ENCODE measurements around the gene ZPBP.

Gene ZPBP

GRCh38 chr7:49894543-49894942 lies 198.5 kb downstream of the ZPBP start (continued):
- TF ChIP-seq ZNF416 (tag by site-specific recombination; IDR thresholded peaks at IDR 0.05) (no peak), ZSCAN18 (tag by site-specific recombination; IDR thresholded peaks at IDR 0.05) (no peak), ZNF558 (tag by site-specific recombination; IDR thresholded peaks at IDR 0.05) (no peak), ZNF433 (tag by site-specific recombination; IDR thresholded peaks at IDR 0.05; ENCODE audit: low read depth) (no peak)

- Histone ChIP-seq H3K4me1 (ENCODE audit: control insufficient read depth, insufficient read depth, low read length) (no peaks in the 10 kb centered on the region), H3K9me3 (ENCODE audit: control insufficient read depth, insufficient read depth, low read depth, low read length) (no peaks in the 10 kb centered on the region), H3K4me3 (ENCODE audit: low read depth, low read length) (no peak overlapping the region), H3K36me3 (ENCODE audit: control insufficient read depth in 2 of 2, insufficient read depth in 1 of 2, low read length in 2 of 2) (no peaks in the 10 kb centered on the region), H3K27ac (ENCODE audit: extremely low read depth, low read depth, low read length) (no peak overlapping the region)
- TF ChIP-seq ZBTB17 (tag by site-specific recombination; IDR thresholded peaks at IDR 0.05), result no peak
- ChIA-PET POLR2A (no interaction called here), CTCF (no interaction called here)
Measured at GRCh38 chr7:49893131-49893530, 199.9 kb downstream of the ZPBP start.

GRCh38 chr7:49892481-49892880 lies 200.6 kb downstream of the ZPBP start:
- no peak overlapping the region for H3K4me3 ChIP-seq (ENCODE audit: low read depth, low read length)

More at GRCh38 chr7:49892481-49892880, 200.6 kb downstream of the ZPBP start:
- no peak for TF ChIP-seq ZNF704 (tag by site-specific recombination; IDR thresholded peaks at IDR 0.05)
- TF ChIP-seq PATZ1 (tag by site-specific recombination; IDR thresholded peaks at IDR 0.05), result no peak
- TF ChIP-seq REPIN1 (tag by site-specific recombination; IDR thresholded peaks at IDR 0.05; ENCODE audit: low read depth), result no peak
- TF ChIP-seq OVOL3 (tag by site-specific recombination; IDR thresholded peaks at IDR 0.05), result no peak
- no peak for TF ChIP-seq ZNF501 (tag by site-specific recombination; IDR thresholded peaks at IDR 0.05)
- no peak for TF ChIP-seq ELK4 (IDR thresholded peaks at IDR 0.05; ENCODE audit: borderline replicate concordance, low read depth, low read length)
- TF ChIP-seq HOXC10 (CRISPR knock-in tag; IDR thresholded peaks at IDR 0.05), result no peak
- TF ChIP-seq PRDM4 (tag by site-specific recombination; IDR thresholded peaks at IDR 0.05), result no peak
- POLR2A ChIA-PET, result no interaction called here
- Histone ChIP-seq H3K27ac (ENCODE audit: extremely low read depth, low read depth, low read length) (no peak overlapping the region), H3K9me3 (ENCODE audit: control insufficient read depth, insufficient read depth, low read depth, low read length) (no peaks in the 10 kb centered on the region), H3K4me1 (ENCODE audit: control insufficient read depth, insufficient read depth, low read length) (no peaks in the 10 kb centered on the region), H3K36me3 (ENCODE audit: control insufficient read depth in 2 of 2, insufficient read depth in 1 of 2, low read length in 2 of 2) (no peaks in the 10 kb centered on the region)
- CTCF ChIA-PET, result no interaction called here
